K562 (cell line): Measurements from ENCODE around the gene TSC22D3. TPM values are rescaled to one million over a fixed set of nuclear protein-coding genes. Genes with fewer than 3 reads are reported as not detected.

Experiments
- ARID1B ChIP-seq: fragments of 450-650 bp; IDR thresholded peaks from 2 replicates; pipeline ENCODE4 v1.6.1; 2016; ENCODE audit warnings: antibody characterized with exemption, mild to moderate bottlenecking, inconsistent platforms
- BACH1 ChIP-seq: fragments of 200-800 bp; sonication (Bioruptor generic); IDR thresholded peaks from 2 replicates; pipeline ENCODE4 v1.6.1; 2016; ENCODE audit warnings: missing genetic modification characterization, missing compliant biosample characterization
- BMI1 ChIP-seq: fragments of 150-350 bp; IDR thresholded peaks from 2 replicates; pipeline ENCODE4 v1.6.1; 2014; ENCODE audit warnings: low read length
- CBFA2T3 ChIP-seq: fragments of 450-650 bp; IDR thresholded peaks from 2 replicates; pipeline ENCODE4 v1.6.1; 2017
- CHD2 ChIP-seq: IDR thresholded peaks from 2 replicates; pipeline ENCODE4 v1.6.1; 2011; ENCODE audit warnings: low read depth, low read length
- FOSL1 ChIP-seq: fragments of 200-800 bp; sonication (Bioruptor generic); conservative IDR thresholded peaks from 2 replicates; pipeline ENCODE4 v1.6.1; 2016; ENCODE audit warnings: missing genetic modification characterization, missing compliant biosample characterization
- FOXJ3 ChIP-seq: sonication (generic); formaldehyde crosslinking; IDR thresholded peaks from 2 replicates; pipeline ENCODE4 v1.4.0; 2020; ENCODE audit warnings: mild to moderate bottlenecking, missing genetic modification reagents
- GABPA ChIP-seq: fragments of 200-800 bp; sonication (Bioruptor generic); conservative IDR thresholded peaks from 2 replicates; pipeline ENCODE4 v1.6.1; 2016; ENCODE audit warnings: low read depth, missing genetic modification characterization, missing compliant biosample characterization
- HCFC1 ChIP-seq: IDR thresholded peaks from 2 replicates; pipeline ENCODE4 v1.6.1; 2012; ENCODE audit warnings: low read depth, low read length, improper control_type of control experiment
- HDAC6 ChIP-seq: IDR thresholded peaks from 2 replicates; pipeline ENCODE4 v1.6.1; 2012; ENCODE audit warnings: low read depth, mild to moderate bottlenecking, control low read depth, inconsistent platforms, low read length, moderate library complexity
- MXI1 ChIP-seq: IDR thresholded peaks from 2 replicates; pipeline ENCODE4 v1.6.1; 2011; ENCODE audit warnings: low read depth, mild to moderate bottlenecking, improper control_type of control experiment, low read length
- NCOA2 ChIP-seq, 2 experiments: fragments of 450-650 bp; IDR thresholded peaks; 2 replicates each; pipeline ENCODE4 v1.6.1; 2018; ENCODE audit warnings: mild to moderate bottlenecking in 2 of 2, moderate library complexity in 1 of 2; ENCODE audit not compliant: partially characterized antibody in 2 of 2
- NEUROD1 ChIP-seq: fragments of 150-350 bp; IDR thresholded peaks from 2 replicates; pipeline ENCODE4 v1.6.1; 2014; ENCODE audit warnings: borderline replicate concordance, low read length, low read depth; ENCODE audit not compliant: partially characterized antibody
- POLR3G ChIP-seq: IDR thresholded peaks from 2 replicates; pipeline ENCODE4 v1.6.1; 2011; ENCODE audit not compliant: insufficient read length, insufficient replicate concordance; ENCODE audit errors: extremely low read depth
- PRMT5 ChIP-seq: sonication (generic); formaldehyde crosslinking; IDR thresholded peaks from 2 replicates; pipeline ENCODE4 v1.5.0; 2020; ENCODE audit warnings: missing genetic modification reagents
- RFX1 ChIP-seq: fragments of 450-650 bp; IDR thresholded peaks from 2 replicates; pipeline ENCODE4 v1.6.1; 2016; ENCODE audit warnings: mild to moderate bottlenecking, moderate library complexity
- SOX6 ChIP-seq: fragments of 450-650 bp; IDR thresholded peaks from 2 replicates; pipeline ENCODE4 v1.6.1; 2014; ENCODE audit warnings: mild to moderate bottlenecking
- STAG1 ChIP-seq: sonication (generic); formaldehyde crosslinking; IDR thresholded peaks from 2 replicates; pipeline ENCODE4 v1.5.0; 2020; ENCODE audit warnings: missing genetic modification reagents, borderline replicate concordance
- STAT5B ChIP-seq: fragments of 250-450 bp; sonication (Bioruptor Pico); IDR thresholded peaks from 2 replicates; pipeline ENCODE4 v1.8.0; 2021; ENCODE audit warnings: mild to moderate bottlenecking, inconsistent platforms
- ZBTB17 ChIP-seq: fragments of 450-650 bp; formaldehyde crosslinking; IDR thresholded peaks from 2 replicates; pipeline ENCODE4 v1.4.0; 2020; ENCODE audit warnings: mild to moderate bottlenecking
- ZNF165 ChIP-seq: fragments of 250-450 bp; sonication (Bioruptor Pico); IDR thresholded peaks from 2 replicates; pipeline ENCODE4 v1.4.0; 2020; ENCODE audit warnings: borderline replicate concordance
- ZNF282 ChIP-seq: sonication (generic); formaldehyde crosslinking; IDR thresholded peaks from 2 replicates; pipeline ENCODE4 v1.8.1; 2023; ENCODE audit warnings: missing genetic modification reagents
- ZNF408 ChIP-seq: fragments of 250-450 bp; sonication (Bioruptor Pico); IDR thresholded peaks from 2 replicates; pipeline ENCODE4 v1.4.0; 2020; ENCODE audit warnings: low read depth, mild to moderate bottlenecking, moderate library complexity
- polyA plus RNA-seq, 8 experiments: library from polyadenylated mRNA; depleted of rRNA in 4 of 8; stranded (reverse) in 5 of 8; unstranded in 3 of 8; fragments of >200 nt; fragmentation: Nextera tagmentation in 2 of 8; fragmentation: Illumina TruSeq in 1 of 8; extraction: Ambion mirVana in 2 of 8; extraction: Trizol in 1 of 8; gene quantifications; 2 replicates each; pipeline versions ENCODE4 v1.2.1 to v1.2.3, GENCODE V29; 2011 to 2014; ENCODE audit warnings: inconsistent platforms in 1 of 8, missing spikeins in 1 of 8
- total RNA-seq, 7 experiments: library from RNA; depleted of rRNA in 6 of 7; stranded (reverse); fragments of >200 nt in 6 of 7; fragmentation: Illumina TruSeq in 2 of 7; extraction: Trizol in 2 of 7; gene quantifications; 2 replicates each; pipeline versions ENCODE4 v1.2.1 to v1.2.3, GENCODE V29; 2011 to 2021; ENCODE audit warnings: low replicate concordance in 1 of 7
- TF ChIP-seq, protein P1 (sequence below): fragments of 450-650 bp; formaldehyde crosslinking; IDR thresholded peaks from 2 replicates; pipeline ENCODE4 v1.4.0; 2020; ENCODE audit warnings: mild to moderate bottlenecking, moderate library complexity
- TF ChIP-seq, protein P2 (sequence below), 2 experiments: IDR thresholded peaks; 2 replicates each; pipeline ENCODE4 v1.6.1; 2012; ENCODE audit warnings: improper control_type of control experiment in 2 of 2, low read depth in 2 of 2, low read length in 2 of 2, borderline replicate concordance in 1 of 2
- TF ChIP-seq, protein P3 (sequence below): sonication (generic); formaldehyde crosslinking; IDR thresholded peaks from 2 replicates; pipeline ENCODE4 v1.8.0; 2022; ENCODE audit warnings: missing genetic modification reagents, mild to moderate bottlenecking, moderate library complexity, borderline replicate concordance

The TSC22D3 gene
- total and polyA plus RNA-seq, 9 of the 15 experiments (the other 6 are each of a cell fraction or from before 2014, with no cell fraction given): 0.48 to 3.0 (median 0.87) TPM

DNA sequence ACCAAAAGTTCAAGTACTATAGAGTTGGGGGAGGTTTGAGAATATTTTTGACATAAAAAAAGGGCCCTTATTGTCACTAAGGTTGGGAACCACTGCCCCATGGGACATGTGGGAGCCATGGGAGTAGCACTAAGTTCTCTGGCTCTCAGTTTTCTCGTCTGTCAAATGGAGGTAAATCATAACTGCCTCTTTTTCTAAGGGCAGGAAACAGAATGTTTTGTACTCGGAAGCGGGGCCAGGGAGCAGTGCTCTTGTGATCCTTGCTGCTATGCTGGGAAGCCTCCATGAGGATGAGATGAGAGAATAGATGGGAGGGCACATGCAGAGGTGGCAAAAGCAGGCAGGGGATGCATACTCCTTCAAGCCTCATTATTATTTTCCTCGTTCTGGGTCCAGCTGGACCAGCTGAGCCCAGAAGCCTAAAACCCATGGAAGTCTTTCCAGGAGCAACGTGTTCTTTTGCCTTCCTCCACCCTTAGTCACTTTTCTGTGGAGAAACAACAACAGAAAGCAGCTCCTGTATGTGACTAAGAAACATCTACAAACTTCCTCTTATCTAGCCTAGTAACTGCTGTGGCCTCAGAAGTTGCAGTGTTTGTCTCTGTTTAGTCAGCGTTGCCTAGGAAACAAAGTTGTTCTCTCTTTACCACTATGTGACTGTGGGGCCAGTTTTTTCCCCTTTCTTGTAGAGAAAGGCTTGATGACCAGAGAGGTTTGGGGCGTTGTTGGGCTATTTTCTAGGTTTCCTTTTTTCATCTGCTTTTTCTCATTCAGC, 64.8 kb downstream of the TSC22D3 start (continued):
- peak; percentile 93 for TF ChIP-seq RFX1
- TF ChIP-seq MXI1: peak; percentile 35; the same call in 1 of the 2 replicates
- TF ChIP-seq PRMT5 (CRISPR knock-in tag): no peak
- no peak for TF ChIP-seq NCOA2 (IDR thresholded peaks at IDR 0.05; ENCODE audit: partially characterized antibody in 2 of 2)
- peak; percentile 98 for TF ChIP-seq FOXJ3 (CRISPR knock-in tag)
- TF ChIP-seq, protein P1, sequence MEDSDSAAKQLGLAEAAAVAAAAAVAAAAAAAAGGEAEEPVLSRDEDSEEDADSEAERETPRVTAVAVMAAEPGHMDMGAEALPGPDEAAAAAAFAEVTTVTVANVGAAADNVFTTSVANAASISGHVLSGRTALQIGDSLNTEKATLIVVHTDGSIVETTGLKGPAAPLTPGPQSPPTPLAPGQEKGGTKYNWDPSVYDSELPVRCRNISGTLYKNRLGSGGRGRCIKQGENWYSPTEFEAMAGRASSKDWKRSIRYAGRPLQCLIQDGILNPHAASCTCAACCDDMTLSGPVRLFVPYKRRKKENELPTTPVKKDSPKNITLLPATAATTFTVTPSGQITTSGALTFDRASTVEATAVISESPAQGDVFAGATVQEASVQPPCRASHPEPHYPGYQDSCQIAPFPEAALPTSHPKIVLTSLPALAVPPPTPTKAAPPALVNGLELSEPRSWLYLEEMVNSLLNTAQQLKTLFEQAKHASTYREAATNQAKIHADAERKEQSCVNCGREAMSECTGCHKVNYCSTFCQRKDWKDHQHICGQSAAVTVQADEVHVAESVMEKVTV (CRISPR knock-in tag): no peak
- no peak for TF ChIP-seq STAG1
- TF ChIP-seq GABPA (tag): 0 out of 2 replicates have a peak, but pooled peaks have one; percentile 27
- TF ChIP-seq, protein P2, sequence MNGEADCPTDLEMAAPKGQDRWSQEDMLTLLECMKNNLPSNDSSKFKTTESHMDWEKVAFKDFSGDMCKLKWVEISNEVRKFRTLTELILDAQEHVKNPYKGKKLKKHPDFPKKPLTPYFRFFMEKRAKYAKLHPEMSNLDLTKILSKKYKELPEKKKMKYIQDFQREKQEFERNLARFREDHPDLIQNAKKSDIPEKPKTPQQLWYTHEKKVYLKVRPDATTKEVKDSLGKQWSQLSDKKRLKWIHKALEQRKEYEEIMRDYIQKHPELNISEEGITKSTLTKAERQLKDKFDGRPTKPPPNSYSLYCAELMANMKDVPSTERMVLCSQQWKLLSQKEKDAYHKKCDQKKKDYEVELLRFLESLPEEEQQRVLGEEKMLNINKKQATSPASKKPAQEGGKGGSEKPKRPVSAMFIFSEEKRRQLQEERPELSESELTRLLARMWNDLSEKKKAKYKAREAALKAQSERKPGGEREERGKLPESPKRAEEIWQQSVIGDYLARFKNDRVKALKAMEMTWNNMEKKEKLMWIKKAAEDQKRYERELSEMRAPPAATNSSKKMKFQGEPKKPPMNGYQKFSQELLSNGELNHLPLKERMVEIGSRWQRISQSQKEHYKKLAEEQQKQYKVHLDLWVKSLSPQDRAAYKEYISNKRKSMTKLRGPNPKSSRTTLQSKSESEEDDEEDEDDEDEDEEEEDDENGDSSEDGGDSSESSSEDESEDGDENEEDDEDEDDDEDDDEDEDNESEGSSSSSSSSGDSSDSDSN (IDR thresholded peaks at IDR 0.05; ENCODE audit: borderline replicate concordance in 1 of 2, low read depth in 2 of 2, low read length in 2 of 2): no peak
- TF ChIP-seq BACH1: 0 out of 2 replicates have a peak, but pooled peaks have one; percentile 46
- TF ChIP-seq ZBTB17 (CRISPR knock-in tag): no peak
- TF ChIP-seq SOX6: 0 out of 2 replicates have a peak, but pooled peaks have one; percentile 25
- TF ChIP-seq BMI1: peak; percentile 69; the same call in 1 of the 2 replicates
- peak; percentile 32; the same call in 1 of the 2 replicates for TF ChIP-seq ARID1B
- no peak for TF ChIP-seq HCFC1
- TF ChIP-seq FOSL1 (tag): peak; percentile 78
- no peak for TF ChIP-seq CHD2
- TF ChIP-seq STAT5B (CRISPR knock-in tag): no peak
- peak; percentile 76 for TF ChIP-seq NEUROD1
- 0 out of 2 replicates have a peak, but pooled peaks have one; percentile 8 for TF ChIP-seq CBFA2T3
- no peak for TF ChIP-seq ZNF408 (CRISPR knock-in tag)
- TF ChIP-seq ZNF282 (CRISPR knock-in tag): no peak
- TF ChIP-seq, protein P3, sequence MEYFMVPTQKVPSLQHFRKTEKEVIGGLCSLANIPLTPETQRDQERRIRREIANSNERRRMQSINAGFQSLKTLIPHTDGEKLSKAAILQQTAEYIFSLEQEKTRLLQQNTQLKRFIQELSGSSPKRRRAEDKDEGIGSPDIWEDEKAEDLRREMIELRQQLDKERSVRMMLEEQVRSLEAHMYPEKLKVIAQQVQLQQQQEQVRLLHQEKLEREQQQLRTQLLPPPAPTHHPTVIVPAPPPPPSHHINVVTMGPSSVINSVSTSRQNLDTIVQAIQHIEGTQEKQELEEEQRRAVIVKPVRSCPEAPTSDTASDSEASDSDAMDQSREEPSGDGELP (CRISPR knock-in tag): peak; percentile 36; the same call in 1 of the 2 replicates
- no peak for TF ChIP-seq ZNF165 (CRISPR knock-in tag)
- TF ChIP-seq HDAC6: no peak
- TF ChIP-seq POLR3G: no peak
